ENCODE measurements around the gene TTYH1. TPM values are rescaled to one million over a fixed set of nuclear protein-coding genes. Genes with fewer than 3 reads are reported as not detected.

TTYH1 gene
- polyA plus RNA-seq, 1 of the 3 experiments (the other 2 are of a cell fraction): 0.05 TPM

- WGBS (ENCODE audit: low lambda C conversion rate): 23% methylated on average over 8 of the region's 11 CpGs
- Histone ChIP-seq H3K4me3 (ENCODE audit: low read depth in 2 of 2, low read length in 1 of 2) (no peak overlapping the region), H3K9me3 (no peaks in the 10 kb centered on the region), H2AFZ (ENCODE audit: low read depth) (no peak overlapping the region), H3K36me3 (replicated peaks in 1 of 2; ENCODE audit: control insufficient read depth in 1 of 2, insufficient read depth in 2 of 2, low read length in 1 of 2) (no peaks in the 10 kb centered on the region), H3K4me1 (ENCODE audit: control insufficient read depth in 1 of 2, insufficient read depth in 2 of 2, low read depth in 1 of 2, low read length in 1 of 2) (no peaks in the 10 kb centered on the region; a peak in 1 of 4 replicates), H3K27me3 (ENCODE audit: insufficient read depth) (peaks cover 45% of the 10 kb centered on the region), H3K79me2 (ENCODE audit: insufficient read depth) (no peaks in the 10 kb centered on the region), H4K20me1 (ENCODE audit: insufficient read depth) (no peaks in the 10 kb centered on the region), H3K9ac (no peak overlapping the region), H3F3A (replicated peaks; ENCODE audit: insufficient read depth) (peaks cover 22% of the 10 kb centered on the region), H3K9me2 (no peaks in the 10 kb centered on the region), H3K4me2 (no peak overlapping the region), H3K27ac (ENCODE audit: low read depth in 2 of 2, low read length in 1 of 2) (no peak overlapping the region)
- ChIA-PET CTCF (no interaction called here), POLR2A (no interaction called here)
- TF ChIP-seq USF1 (IDR thresholded peaks at IDR 0.05; ENCODE audit: borderline replicate concordance, low read depth) (no peak), FOSL2 (IDR thresholded peaks at IDR 0.05; ENCODE audit: borderline replicate concordance, low read depth) (no peak), RFX5 (IDR thresholded peaks at IDR 0.05; ENCODE audit: low read length) (no peak), FOXJ3 (CRISPR knock-in tag; IDR thresholded peaks at IDR 0.05) (no peak), MXI1 (IDR thresholded peaks at IDR 0.05; ENCODE audit: low read depth, low read length) (no peak), SIN3A (IDR thresholded peaks at IDR 0.05; ENCODE audit: borderline replicate concordance, low read depth, low read length) (no peak)
- no peak for DNase-seq
Observed at GRCh38 chr19:54475706-54476105, 60.4 kb downstream of the TTYH1 start.

- peaks cover 50% of the 10 kb centered on the region for H3K27me3 ChIP-seq (ENCODE audit: insufficient read depth)
- no peaks in the 10 kb centered on the region for H4K20me1 ChIP-seq (ENCODE audit: insufficient read depth)
- no peak overlapping the region for H3K4me2 ChIP-seq
- WGBS (ENCODE audit: low lambda C conversion rate): 0% methylated on average over 1 of the region's 3 CpGs
- POLR2A ChIA-PET: interaction anchor here (0.6 kb wide), 1 partner anchor 22 kb away, joined by 5 read pairs; no protein-coding TSS in a partner anchor
- H3K9ac ChIP-seq: no peak overlapping the region
- H3K79me2 ChIP-seq (ENCODE audit: insufficient read depth): no peaks in the 10 kb centered on the region
- H3K4me1 ChIP-seq (ENCODE audit: control insufficient read depth in 1 of 2, insufficient read depth in 2 of 2, low read depth in 1 of 2, low read length in 1 of 2): no peaks in the 10 kb centered on the region; a peak in 1 of 4 replicates
- CTCF ChIA-PET: interaction anchor here (1.3 to 2.1 kb wide), 8 partner anchors 8 to 202 kb away, joined by 3 to 8 read pairs (median 4); no protein-coding TSS in a partner anchor
- H3K27ac ChIP-seq (ENCODE audit: low read depth in 2 of 2, low read length in 1 of 2): no peak overlapping the region
- H3F3A ChIP-seq (replicated peaks; ENCODE audit: insufficient read depth): peaks cover 22% of the 10 kb centered on the region
- H3K9me2 ChIP-seq: no peaks in the 10 kb centered on the region
- H2AFZ ChIP-seq (ENCODE audit: low read depth): no peak overlapping the region
- H3K36me3 ChIP-seq (replicated peaks in 1 of 2; ENCODE audit: control insufficient read depth in 1 of 2, insufficient read depth in 2 of 2, low read length in 1 of 2): no peaks in the 10 kb centered on the region
- H3K9me3 ChIP-seq: no peaks in the 10 kb centered on the region
- H3K4me3 ChIP-seq (ENCODE audit: low read depth in 2 of 2, low read length in 1 of 2): no peak overlapping the region
- TF ChIP-seq CTCF (IDR thresholded peaks at IDR 0.05) (0 out of 2 replicates have a peak, but pooled peaks have one; percentile 14), MXI1 (IDR thresholded peaks at IDR 0.05; ENCODE audit: low read depth, low read length) (no peak)
- DNase-seq: no peak
Observed at GRCh38 chr19:54477650-54478049, 62.4 kb downstream of the TTYH1 start.

Data from SK-N-SH (cell line).